ENCODE data around the gene PDE10A.

PDE10A gene

GRCh38 chr6:165545806-165546205 is 117.2 kb downstream of the PDE10A start:
- no peak overlapping the region for H3K4me3 ChIP-seq (ENCODE audit: low read depth, low read length)

GRCh38 chr6:165543781-165544180 is 119.3 kb downstream of the PDE10A start:
- no peak for TF ChIP-seq CTCF (IDR thresholded peaks at IDR 0.05; ENCODE audit: low read depth, low read length)
- no peak for TF ChIP-seq MYC (IDR thresholded peaks at IDR 0.05; ENCODE audit: low read depth, low read length)
- no peak for TF ChIP-seq POLR2A (IDR thresholded peaks at IDR 0.05; ENCODE audit: extremely low read depth, insufficient read length)
- no peak for TF ChIP-seq MAX (IDR thresholded peaks at IDR 0.05; ENCODE audit: low read depth, low read length)
- no peak for DNase-seq (ENCODE audit: low read depth)

More at GRCh38 chr6:165545806-165546205, 117.2 kb downstream of the PDE10A start:
- no peak for DNase-seq (ENCODE audit: low read depth)
- no peak for TF ChIP-seq MAX (IDR thresholded peaks at IDR 0.05; ENCODE audit: low read depth, low read length)
- no peak for TF ChIP-seq POLR2A (IDR thresholded peaks at IDR 0.05; ENCODE audit: extremely low read depth, insufficient read length)
- TF ChIP-seq CTCF (IDR thresholded peaks at IDR 0.05; ENCODE audit: low read depth, low read length), result no peak
- TF ChIP-seq MYC (IDR thresholded peaks at IDR 0.05; ENCODE audit: low read depth, low read length), result no peak

GRCh38 chr6:165536911-165537310 is 126.1 kb downstream of the PDE10A start:
- no peak for TF ChIP-seq POLR2A (IDR thresholded peaks at IDR 0.05; ENCODE audit: extremely low read depth, insufficient read length)
- no peak for TF ChIP-seq CTCF (IDR thresholded peaks at IDR 0.05; ENCODE audit: low read depth, low read length)
- no peak for TF ChIP-seq MAX (IDR thresholded peaks at IDR 0.05; ENCODE audit: low read depth, low read length)
- TF ChIP-seq MYC (IDR thresholded peaks at IDR 0.05; ENCODE audit: low read depth, low read length), result no peak
- DNase-seq (ENCODE audit: low read depth), result no peak

More at GRCh38 chr6:165543781-165544180, 119.3 kb downstream of the PDE10A start:
- no peak overlapping the region for H3K4me3 ChIP-seq (ENCODE audit: low read depth, low read length)

GRCh38 chr6:165519316-165519715 is 143.7 kb downstream of the PDE10A start:
- H3K4me3 ChIP-seq (ENCODE audit: low read depth, low read length), result no peak overlapping the region
- TF ChIP-seq CTCF (IDR thresholded peaks at IDR 0.05; ENCODE audit: low read depth, low read length) (no peak), MAX (IDR thresholded peaks at IDR 0.05; ENCODE audit: low read depth, low read length) (no peak), POLR2A (IDR thresholded peaks at IDR 0.05; ENCODE audit: extremely low read depth, insufficient read length) (no peak), MYC (IDR thresholded peaks at IDR 0.05; ENCODE audit: low read depth, low read length) (no peak)
- DNase-seq (ENCODE audit: low read depth), result no peak

More at GRCh38 chr6:165536911-165537310, 126.1 kb downstream of the PDE10A start:
- no peak overlapping the region for H3K4me3 ChIP-seq (ENCODE audit: low read depth, low read length)

- H3K4me3 ChIP-seq (ENCODE audit: low read depth, low read length), result no peak overlapping the region
- no peak for DNase-seq (ENCODE audit: low read depth)
Measured at GRCh38 chr6:165515963-165516624, 146.9 kb downstream of the PDE10A start.

More at GRCh38 chr6:165515963-165516624, 146.9 kb downstream of the PDE10A start:
- TF ChIP-seq MAX (IDR thresholded peaks at IDR 0.05; ENCODE audit: low read depth, low read length) (no peak), POLR2A (IDR thresholded peaks at IDR 0.05; ENCODE audit: extremely low read depth, insufficient read length) (no peak), MYC (IDR thresholded peaks at IDR 0.05; ENCODE audit: low read depth, low read length) (no peak), CTCF (IDR thresholded peaks at IDR 0.05; ENCODE audit: low read depth, low read length) (no peak)

Data from NB4 (cell line).